Stimulated activated CD4-positive, alpha-beta T cell treated with anti-CD3 and anti-CD28 coated beads, Interleukin-15, amount 100 ng/mL, for 24 hours (primary cell): ENCODE results near the gene SYNE2.
"Not testable (repeated sequence)": the region's sequence is repeated elsewhere in the genome, so short reads cannot be mapped to it uniquely, and the experiment has no call there.

Experiments
- DNase-seq: peaks from one replicate; pipeline ENCODE4 v3.0.0-alpha.2; 2020

Gene SYNE2, protein sequence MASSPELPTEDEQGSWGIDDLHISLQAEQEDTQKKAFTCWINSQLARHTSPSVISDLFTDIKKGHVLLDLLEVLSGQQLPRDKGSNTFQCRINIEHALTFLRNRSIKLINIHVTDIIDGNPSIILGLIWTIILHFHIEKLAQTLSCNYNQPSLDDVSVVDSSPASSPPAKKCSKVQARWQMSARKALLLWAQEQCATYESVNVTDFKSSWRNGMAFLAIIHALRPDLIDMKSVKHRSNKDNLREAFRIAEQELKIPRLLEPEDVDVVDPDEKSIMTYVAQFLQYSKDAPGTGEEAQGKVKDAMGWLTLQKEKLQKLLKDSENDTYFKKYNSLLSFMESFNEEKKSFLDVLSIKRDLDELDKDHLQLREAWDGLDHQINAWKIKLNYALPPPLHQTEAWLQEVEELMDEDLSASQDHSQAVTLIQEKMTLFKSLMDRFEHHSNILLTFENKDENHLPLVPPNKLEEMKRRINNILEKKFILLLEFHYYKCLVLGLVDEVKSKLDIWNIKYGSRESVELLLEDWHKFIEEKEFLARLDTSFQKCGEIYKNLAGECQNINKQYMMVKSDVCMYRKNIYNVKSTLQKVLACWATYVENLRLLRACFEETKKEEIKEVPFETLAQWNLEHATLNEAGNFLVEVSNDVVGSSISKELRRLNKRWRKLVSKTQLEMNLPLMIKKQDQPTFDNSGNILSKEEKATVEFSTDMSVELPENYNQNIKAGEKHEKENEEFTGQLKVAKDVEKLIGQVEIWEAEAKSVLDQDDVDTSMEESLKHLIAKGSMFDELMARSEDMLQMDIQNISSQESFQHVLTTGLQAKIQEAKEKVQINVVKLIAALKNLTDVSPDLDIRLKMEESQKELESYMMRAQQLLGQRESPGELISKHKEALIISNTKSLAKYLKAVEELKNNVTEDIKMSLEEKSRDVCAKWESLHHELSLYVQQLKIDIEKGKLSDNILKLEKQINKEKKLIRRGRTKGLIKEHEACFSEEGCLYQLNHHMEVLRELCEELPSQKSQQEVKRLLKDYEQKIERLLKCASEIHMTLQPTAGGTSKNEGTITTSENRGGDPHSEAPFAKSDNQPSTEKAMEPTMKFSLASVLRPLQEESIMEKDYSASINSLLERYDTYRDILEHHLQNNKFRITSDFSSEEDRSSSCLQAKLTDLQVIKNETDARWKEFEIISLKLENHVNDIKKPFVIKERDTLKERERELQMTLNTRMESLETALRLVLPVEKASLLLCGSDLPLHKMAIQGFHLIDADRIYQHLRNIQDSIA (N-terminal part only)

GRCh38 chr14:63852817-63853731 is at the start of gene SYNE2:
Gene SYNE2, plus strand, starts transcription at chr14:63853004. Its CDS starts 56,145 bp downstream, at chr14:63909149.
- peak; percentile 88 for DNase-seq

DNA sequence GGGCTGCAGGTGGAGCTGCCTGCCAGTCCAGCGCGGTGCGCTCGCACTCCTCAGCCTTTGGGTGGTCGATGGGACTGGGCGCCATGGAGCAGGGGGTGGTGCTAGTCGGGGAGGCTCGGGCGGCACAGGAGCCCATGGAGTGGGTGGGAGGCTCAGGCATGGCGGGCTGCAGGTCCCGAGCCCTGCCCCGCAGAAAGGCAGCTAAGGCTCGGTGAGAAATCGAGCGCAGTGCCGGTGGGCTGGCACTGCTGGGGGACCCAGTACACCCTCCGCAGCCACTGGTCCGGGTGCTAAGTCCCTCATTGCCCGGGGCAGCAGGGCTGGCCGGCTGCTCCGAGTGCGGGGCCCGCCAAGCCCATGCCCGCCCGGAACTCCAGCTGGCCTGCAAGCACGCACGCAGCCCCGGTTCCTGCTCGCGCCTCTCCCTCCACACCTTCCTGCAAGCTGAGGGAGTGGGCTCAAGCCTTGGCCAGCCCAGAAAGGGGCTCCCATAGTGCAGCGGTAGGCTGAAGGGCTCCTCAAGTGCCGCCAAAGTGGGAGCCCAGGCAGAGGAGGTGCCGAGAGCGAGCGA is 49.5 kb upstream of the SYNE2 start:
- not testable (repeated sequence) for DNase-seq

DNA sequence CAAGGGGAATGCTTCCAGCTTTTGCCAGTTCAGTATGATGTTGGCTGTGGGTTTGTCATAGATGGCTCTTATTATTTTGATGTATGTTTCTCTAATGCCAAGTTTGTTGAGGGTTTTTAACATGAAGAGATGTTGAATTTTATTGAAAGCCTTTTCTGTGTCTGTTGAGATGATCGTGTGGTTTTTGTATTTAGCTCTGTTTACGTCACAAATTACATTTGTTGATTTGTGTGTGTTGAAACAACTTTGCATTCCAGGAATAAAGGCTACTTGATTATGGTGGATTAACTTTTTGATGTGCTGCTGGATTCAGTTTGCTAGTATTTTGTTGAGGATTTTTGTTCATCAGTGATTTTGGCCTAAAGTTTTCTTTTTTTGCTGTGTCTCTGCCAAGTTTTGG is 46.7 kb upstream of the SYNE2 start:
- not testable (repeated sequence) for DNase-seq

- DNase-seq = not testable (repeated sequence)
Measured at GRCh38 chr14:63811692-63812091, 41.1 kb upstream of the SYNE2 start.

- DNase-seq = no peak
Measured at GRCh38 chr14:63833728-63834127, 19.1 kb upstream of the SYNE2 start.

DNA sequence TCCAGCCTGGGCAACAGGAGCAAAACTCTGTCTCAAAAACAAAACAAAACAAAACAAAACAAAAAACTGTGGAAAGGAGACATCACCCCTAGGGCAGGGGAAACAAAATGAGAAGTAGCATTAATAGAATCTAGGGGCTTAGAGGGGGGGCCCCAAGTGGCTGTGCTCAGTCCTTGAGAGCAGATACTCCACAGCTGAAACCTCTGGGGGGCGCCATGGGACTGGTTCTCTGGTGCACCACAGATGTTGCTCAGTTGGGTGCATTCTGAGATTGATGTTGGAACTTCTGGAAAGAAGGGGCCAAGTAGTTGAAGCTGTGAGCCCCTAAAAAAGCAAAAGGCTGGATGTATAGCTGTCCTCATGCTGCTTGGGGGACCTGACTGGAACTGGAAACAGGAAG is 11.8 kb upstream of the SYNE2 start:
- DNase-seq = peak; percentile 52

DNA sequence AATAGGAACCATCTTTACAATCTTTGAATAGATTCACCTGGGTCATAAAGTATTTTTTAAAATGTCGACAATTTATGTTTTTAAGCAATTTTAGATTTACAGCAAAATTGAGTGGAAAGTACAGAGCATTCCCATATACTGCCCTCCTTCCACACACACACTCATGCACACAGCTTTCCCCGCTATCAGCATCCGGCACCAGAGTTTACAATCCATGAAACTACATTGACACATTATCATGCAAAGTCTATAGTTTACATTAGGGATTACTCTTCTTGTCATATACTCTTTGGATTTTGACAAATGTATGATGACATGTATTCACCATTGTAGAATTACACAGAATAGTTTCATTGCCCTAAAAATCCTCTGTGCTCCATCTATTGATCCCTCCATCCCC is 9.0 kb upstream of the SYNE2 start:
- DNase-seq = no peak

GRCh38 chr14:63848890-63849289 is 3.9 kb upstream of the SYNE2 start:
- no peak for DNase-seq

GRCh38 chr14:63852271-63852816 is 460 bp upstream of the SYNE2 start:
- no peak for DNase-seq

- DNase-seq = peak; percentile 57
Measured at GRCh38 chr14:63853831-63854293, 1.1 kb downstream of the SYNE2 start.

- DNase-seq = no peak
Measured at GRCh38 chr14:63854330-63854729, 1.5 kb downstream of the SYNE2 start.

GRCh38 chr14:63855281-63855680 is 2.5 kb downstream of the SYNE2 start:
- DNase-seq = no peak

- no peak for DNase-seq
Measured at GRCh38 chr14:63857466-63858030, 4.7 kb downstream of the SYNE2 start.

- DNase-seq = no peak
Measured at GRCh38 chr14:63860146-63860545, 7.3 kb downstream of the SYNE2 start.

- no peak for DNase-seq
Measured at GRCh38 chr14:63862163-63862562, 9.4 kb downstream of the SYNE2 start.

DNA sequence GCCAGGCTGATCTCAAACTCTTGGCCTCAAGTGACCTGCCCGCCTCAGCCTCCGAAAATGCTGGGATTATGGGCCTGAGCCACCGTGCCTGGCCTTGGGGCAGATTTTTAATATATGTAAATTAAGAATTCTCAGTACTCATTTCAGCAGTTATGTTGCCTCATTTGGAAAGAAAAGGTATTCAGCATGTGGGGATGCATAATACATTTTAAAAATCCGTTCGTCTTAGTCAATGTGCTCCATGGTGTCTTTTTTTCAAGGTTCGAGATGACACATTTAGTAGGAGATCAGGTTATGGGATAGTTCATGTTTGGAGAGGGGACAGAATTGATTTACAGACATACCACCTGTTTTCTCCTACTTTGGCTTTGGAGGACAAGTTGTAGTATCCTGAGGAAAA is 10.2 kb downstream of the SYNE2 start:
- no peak for DNase-seq

- DNase-seq = not testable (repeated sequence)
Measured at GRCh38 chr14:63864775-63865174, 12.0 kb downstream of the SYNE2 start.

GRCh38 chr14:63867933-63868921 is 15.4 kb downstream of the SYNE2 start:
- no peak for DNase-seq
